Right lobe of liver (tissue), 4 donors: Measurements from ENCODE around the gene PNKD.

Source experiments
- POLR2A ChIP-seq: fragments of 450-650 bp; IDR thresholded peaks from one replicate; pipeline ENCODE4 v1.6.1; 2017; ENCODE audit warnings: antibody characterized with exemption, mild to moderate bottlenecking
- TF ChIP-seq, protein P1 (sequence below), 4 donors: fragments of 200-600 bp in 3 of 4; fragments of 450-650 bp in 1 of 4; IDR thresholded peaks; one replicate each; pipeline versions ENCODE4 v1.5.1 to v1.8.0; 2016 to 2022; ENCODE audit warnings: antibody characterized with exemption in 4 of 4, mild to moderate bottlenecking in 2 of 4
- donor health status: DM: no; HTN: no; CAD: no.
- donor health status: DM: no; HTN: no; CAD: no.
- donor health status: DM: no; HTN: yes; CAD: no.

DNA sequence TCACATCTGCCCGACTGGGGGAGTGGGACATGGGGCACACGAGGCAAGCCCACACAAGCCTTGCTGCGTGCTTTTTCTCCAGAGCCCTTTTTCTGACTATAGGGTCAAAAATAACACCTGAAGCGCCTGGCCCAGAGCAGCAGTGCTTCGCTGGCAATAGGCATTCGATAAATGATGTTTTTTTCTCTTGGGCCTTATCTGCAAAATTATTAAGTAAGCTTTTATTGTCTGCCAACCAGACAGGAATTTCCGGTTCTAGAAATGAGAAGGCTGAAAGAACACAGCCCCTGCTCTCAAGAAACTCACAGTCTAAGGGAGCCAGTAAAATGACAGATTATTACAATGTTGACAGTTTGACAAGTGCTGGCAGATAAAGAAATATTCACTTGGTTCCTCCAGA lies 24.7 kb downstream of the PNKD start:
- TF ChIP-seq, protein P1, sequence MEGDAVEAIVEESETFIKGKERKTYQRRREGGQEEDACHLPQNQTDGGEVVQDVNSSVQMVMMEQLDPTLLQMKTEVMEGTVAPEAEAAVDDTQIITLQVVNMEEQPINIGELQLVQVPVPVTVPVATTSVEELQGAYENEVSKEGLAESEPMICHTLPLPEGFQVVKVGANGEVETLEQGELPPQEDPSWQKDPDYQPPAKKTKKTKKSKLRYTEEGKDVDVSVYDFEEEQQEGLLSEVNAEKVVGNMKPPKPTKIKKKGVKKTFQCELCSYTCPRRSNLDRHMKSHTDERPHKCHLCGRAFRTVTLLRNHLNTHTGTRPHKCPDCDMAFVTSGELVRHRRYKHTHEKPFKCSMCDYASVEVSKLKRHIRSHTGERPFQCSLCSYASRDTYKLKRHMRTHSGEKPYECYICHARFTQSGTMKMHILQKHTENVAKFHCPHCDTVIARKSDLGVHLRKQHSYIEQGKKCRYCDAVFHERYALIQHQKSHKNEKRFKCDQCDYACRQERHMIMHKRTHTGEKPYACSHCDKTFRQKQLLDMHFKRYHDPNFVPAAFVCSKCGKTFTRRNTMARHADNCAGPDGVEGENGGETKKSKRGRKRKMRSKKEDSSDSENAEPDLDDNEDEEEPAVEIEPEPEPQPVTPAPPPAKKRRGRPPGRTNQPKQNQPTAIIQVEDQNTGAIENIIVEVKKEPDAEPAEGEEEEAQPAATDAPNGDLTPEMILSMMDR (IDR thresholded peaks at IDR 0.05): no peak
- no peak for TF ChIP-seq POLR2A
